Smooth muscle cell (in vitro differentiated cells): ENCODE measurements around the gene JAM3. TPM values are rescaled to one million over a fixed set of nuclear protein-coding genes. Genes with fewer than 3 reads are reported as not detected.

Experiments
- DNase-seq: peaks from one replicate; lab custom pipeline; 2025; ENCODE audit not compliant: unreplicated experiment; lab: John Stamatoyannopoulos, UW
- H2AFZ ChIP-seq: fragments of 200-600 bp; sonication (generic); 2 replicates; pipeline ENCODE4 v1.6.0; 2016; ENCODE audit warnings: antibody characterized with exemption, low read depth, mild to moderate bottlenecking
- H3F3A ChIP-seq: fragments of 200-600 bp; sonication (generic); 2 replicates; pipeline ENCODE4 v1.6.0; 2017; ENCODE audit warnings: antibody characterized with exemption, low read depth
- H3K27ac ChIP-seq: fragments of 200-600 bp; sonication (generic); 2 replicates; pipeline ENCODE4 v1.5.1; 2016; ENCODE audit warnings: low read depth, mild to moderate bottlenecking
- H3K27me3 ChIP-seq: fragments of 200-600 bp; sonication (generic); 2 replicates; pipeline ENCODE4 v1.6.1; 2016; ENCODE audit warnings: low read depth, mild to moderate bottlenecking
- H3K36me3 ChIP-seq: fragments of 200-600 bp; sonication (generic); 2 replicates; pipeline ENCODE4 v1.5.1; 2016; ENCODE audit warnings: low read depth
- H3K4me1 ChIP-seq: fragments of 200-600 bp; sonication (generic); 2 replicates; pipeline ENCODE4 v1.5.1; 2016; ENCODE audit warnings: low read depth
- H3K4me2 ChIP-seq: fragments of 200-600 bp; sonication (generic); 2 replicates; pipeline ENCODE4 v1.6.0; 2016; ENCODE audit warnings: mild to moderate bottlenecking
- H3K4me3 ChIP-seq: fragments of 200-600 bp; sonication (generic); 2 replicates; pipeline ENCODE4 v1.5.1; 2016; ENCODE audit warnings: mild to moderate bottlenecking
- H3K79me2 ChIP-seq: fragments of 200-600 bp; sonication (generic); 2 replicates; pipeline ENCODE4 v1.6.0; 2016; ENCODE audit warnings: low read depth, mild to moderate bottlenecking
- H3K9ac ChIP-seq: fragments of 200-600 bp; sonication (generic); 2 replicates; pipeline ENCODE4 v1.6.0; 2016; ENCODE audit warnings: low read depth
- H3K9me3 ChIP-seq: fragments of 200-600 bp; sonication (generic); replicated peaks from 2 replicates; pipeline ENCODE4 v1.5.1; 2016; ENCODE audit warnings: low read depth
- H4K20me1 ChIP-seq: fragments of 200-600 bp; sonication (generic); 2 replicates; pipeline ENCODE4 v1.6.0; 2016; ENCODE audit warnings: low read depth
- WGBS: methylation state at CpG from one replicate; pipeline ENCODE4 v1.1.7; 2016; ENCODE audit warnings: low lambda C conversion rate; 5-methylcytosine and 5-hydroxymethylcytosine counted together
- polyA plus RNA-seq: library from polyadenylated mRNA; unstranded; fragments of >200 nt; fragmentation: Nextera tagmentation; extraction: Ambion mirVana; gene quantifications from 2 replicates; pipeline ENCODE4 v1.2.1, GENCODE V29; 2016
- total RNA-seq: library from RNA; depleted of rRNA; stranded (reverse); fragments of >200 nt; gene quantifications from 2 replicates; pipeline ENCODE4 v1.2.3, GENCODE V29; 2014
- TF ChIP-seq, protein P1 (sequence below): fragments of 200-600 bp; sonication (generic); IDR thresholded peaks from 2 replicates; pipeline ENCODE4 v1.5.1; 2017; ENCODE audit warnings: borderline replicate concordance, mild to moderate bottlenecking, antibody characterized with exemption; ENCODE audit not compliant: insufficient read depth, poor library complexity, severe bottlenecking

Gene JAM3
- total and polyA plus RNA-seq, 2 experiments from 2014 or later, result 75.5 to 82.9 TPM

DNA sequence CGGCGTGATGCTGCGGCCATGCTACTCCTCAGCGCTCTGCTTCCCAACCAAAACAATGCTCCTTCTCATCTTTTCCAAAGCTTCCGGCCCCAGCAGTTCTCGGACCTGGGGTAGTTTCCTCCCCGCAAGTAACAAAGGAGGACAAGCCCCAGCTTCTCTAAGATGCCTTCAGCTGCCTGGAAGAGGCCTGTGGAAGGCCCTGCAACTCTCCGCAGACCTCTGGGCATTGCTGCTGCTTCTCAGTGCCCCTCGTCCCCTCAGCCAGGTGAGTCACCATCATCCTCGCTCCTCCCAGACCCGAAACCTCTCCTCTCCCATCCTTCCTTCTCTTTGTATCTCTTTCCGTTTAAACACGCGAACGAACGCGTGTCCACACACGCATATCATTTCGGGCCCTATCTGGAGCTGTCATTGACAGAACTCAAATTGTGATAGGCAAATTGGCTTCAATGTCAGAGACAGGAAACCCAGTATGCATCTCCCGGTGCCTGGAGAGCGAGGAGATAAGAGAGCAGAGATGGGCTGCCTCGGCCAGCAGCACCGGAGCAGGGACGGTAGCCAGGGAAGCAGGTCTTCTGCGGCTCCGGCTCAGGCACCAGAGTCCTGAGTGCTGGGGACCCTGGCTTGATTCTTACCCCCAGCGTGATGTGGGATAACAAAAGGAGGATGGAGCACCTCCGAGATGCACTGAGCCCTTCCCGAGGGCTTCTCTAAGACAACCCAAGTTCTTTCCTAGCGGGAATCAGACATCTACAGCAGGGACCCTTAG is 22.0 kb upstream of the JAM3 start:
- peak overlapping the region; percentile 71 for H3K27ac ChIP-seq

GRCh38 chr11:134047586-134047999 is 21.3 kb upstream of the JAM3 start:
- TF ChIP-seq, protein P1, sequence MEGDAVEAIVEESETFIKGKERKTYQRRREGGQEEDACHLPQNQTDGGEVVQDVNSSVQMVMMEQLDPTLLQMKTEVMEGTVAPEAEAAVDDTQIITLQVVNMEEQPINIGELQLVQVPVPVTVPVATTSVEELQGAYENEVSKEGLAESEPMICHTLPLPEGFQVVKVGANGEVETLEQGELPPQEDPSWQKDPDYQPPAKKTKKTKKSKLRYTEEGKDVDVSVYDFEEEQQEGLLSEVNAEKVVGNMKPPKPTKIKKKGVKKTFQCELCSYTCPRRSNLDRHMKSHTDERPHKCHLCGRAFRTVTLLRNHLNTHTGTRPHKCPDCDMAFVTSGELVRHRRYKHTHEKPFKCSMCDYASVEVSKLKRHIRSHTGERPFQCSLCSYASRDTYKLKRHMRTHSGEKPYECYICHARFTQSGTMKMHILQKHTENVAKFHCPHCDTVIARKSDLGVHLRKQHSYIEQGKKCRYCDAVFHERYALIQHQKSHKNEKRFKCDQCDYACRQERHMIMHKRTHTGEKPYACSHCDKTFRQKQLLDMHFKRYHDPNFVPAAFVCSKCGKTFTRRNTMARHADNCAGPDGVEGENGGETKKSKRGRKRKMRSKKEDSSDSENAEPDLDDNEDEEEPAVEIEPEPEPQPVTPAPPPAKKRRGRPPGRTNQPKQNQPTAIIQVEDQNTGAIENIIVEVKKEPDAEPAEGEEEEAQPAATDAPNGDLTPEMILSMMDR, result no peak
- DNase-seq, result peak; percentile 32
- H3K27ac ChIP-seq, result peak overlapping the region; percentile 71
- H3K4me2 ChIP-seq, result peak overlapping the region; percentile 62
- no peaks in the 10 kb centered on the region for H3K79me2 ChIP-seq
- WGBS, result 33% methylated on average over 11 of the region's 11 CpGs
- H2AFZ ChIP-seq, result no peak overlapping the region
- no peaks in the 10 kb centered on the region for H4K20me1 ChIP-seq
- H3K4me3 ChIP-seq, result no peak overlapping the region
- peaks cover 9% of the 10 kb centered on the region for H3K4me1 ChIP-seq
- peak overlapping the region; percentile 65 for H3K9ac ChIP-seq
- H3K9me3 ChIP-seq, result no peaks in the 10 kb centered on the region
- no peaks in the 10 kb centered on the region for H3K27me3 ChIP-seq
- peaks cover 9% of the 10 kb centered on the region for H3F3A ChIP-seq
- no peaks in the 10 kb centered on the region for H3K36me3 ChIP-seq

More for the DNA sequence above, 22.0 kb upstream of the JAM3 start:
- WGBS, result 85% methylated on average over 30 of the region's 30 CpGs
- Histone ChIP-seq H3K27me3 (no peaks in the 10 kb centered on the region), H4K20me1 (no peaks in the 10 kb centered on the region), H3K4me1 (peaks cover 10% of the 10 kb centered on the region), H3K9ac (peak overlapping the region; percentile 65), H3F3A (peaks cover 10% of the 10 kb centered on the region), H3K79me2 (no peaks in the 10 kb centered on the region), H2AFZ (no peak overlapping the region), H3K4me3 (no peak overlapping the region), H3K9me3 (no peaks in the 10 kb centered on the region), H3K36me3 (no peaks in the 10 kb centered on the region), H3K4me2 (peak overlapping the region; percentile 62)
- TF ChIP-seq, protein P1, result no peak
- DNase-seq, result no peak

- H3K4me3 ChIP-seq, result no peak overlapping the region
- H3K36me3 ChIP-seq, result no peaks in the 10 kb centered on the region
- peaks cover 9% of the 10 kb centered on the region for H3K4me1 ChIP-seq
- H3K27me3 ChIP-seq, result no peaks in the 10 kb centered on the region
- peaks cover 9% of the 10 kb centered on the region for H3F3A ChIP-seq
- WGBS, result 80% methylated on average over 9 of the region's 9 CpGs
- no peaks in the 10 kb centered on the region for H3K79me2 ChIP-seq
- no peaks in the 10 kb centered on the region for H3K9me3 ChIP-seq
- TF ChIP-seq, protein P1, result no peak
- no peak overlapping the region for H2AFZ ChIP-seq
- H4K20me1 ChIP-seq, result no peaks in the 10 kb centered on the region
- H3K4me2 ChIP-seq, result peak overlapping the region; percentile 62
- no peak overlapping the region for H3K9ac ChIP-seq
- peak overlapping the region; percentile 57 for H3K27ac ChIP-seq
- no peak for DNase-seq
Observed at GRCh38 chr11:134048028-134048427, 20.8 kb upstream of the JAM3 start.

DNA sequence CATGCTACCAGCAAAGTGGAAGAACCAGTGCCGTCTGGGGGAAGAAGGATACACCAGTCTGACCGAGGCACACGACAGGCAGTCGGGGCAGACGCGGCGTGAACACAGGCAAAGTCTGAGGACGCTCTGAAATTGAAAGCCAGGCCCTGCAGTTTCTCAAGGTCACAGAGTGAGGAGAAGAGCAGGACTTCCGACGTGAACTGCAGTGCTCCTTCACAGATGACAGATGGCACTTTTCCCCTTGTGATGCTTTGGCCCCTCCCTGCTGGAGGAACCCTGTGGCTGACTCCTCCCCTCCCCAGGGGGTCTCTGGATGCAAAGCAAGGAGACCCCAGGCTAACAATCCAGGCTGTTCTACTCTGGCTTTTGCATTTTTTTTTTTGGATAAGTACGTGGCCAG is 19.6 kb upstream of the JAM3 start:
- peaks cover 9% of the 10 kb centered on the region for H3F3A ChIP-seq
- H3K4me3 ChIP-seq, result no peak overlapping the region
- TF ChIP-seq, protein P1, result no peak
- no peaks in the 10 kb centered on the region for H3K9me3 ChIP-seq
- H3K9ac ChIP-seq, result no peak overlapping the region
- 53% methylated on average over 11 of the region's 11 CpGs for WGBS
- H3K4me2 ChIP-seq, result no peak overlapping the region
- H4K20me1 ChIP-seq, result no peaks in the 10 kb centered on the region
- DNase-seq, result no peak
- H3K27ac ChIP-seq, result no peak overlapping the region
- H3K27me3 ChIP-seq, result no peaks in the 10 kb centered on the region
- H3K79me2 ChIP-seq, result no peaks in the 10 kb centered on the region
- H3K4me1 ChIP-seq, result peaks cover 9% of the 10 kb centered on the region
- H2AFZ ChIP-seq, result no peak overlapping the region
- H3K36me3 ChIP-seq, result no peaks in the 10 kb centered on the region
